H1 (cell line): ENCODE measurements around the gene ZMIZ1. TPM values are rescaled to one million over a fixed set of nuclear protein-coding genes. Genes with fewer than 3 reads are reported as not detected.

ENCODE experiments used
- CTCF ChIA-PET: fragments of 300-600 bp; sonication (Branson Sonifier 250); formaldehyde crosslinking; loops from one replicate; lab custom pipeline; 2021; ENCODE audit not compliant: partially characterized antibody; lab: Charles Lee
- POLR2A ChIA-PET: fragments of 300-600 bp; sonication (Branson Sonifier 250); formaldehyde crosslinking; loops from one replicate; lab custom pipeline; 2021; ENCODE audit warnings: inconsistent platforms; ENCODE audit not compliant: partially characterized antibody; lab: Charles Lee
- DNase-seq, 2 experiments: peaks; one replicate each; pipeline versions ENCODE4 v3.0.0 to v3.0.0-alpha.2; 2010 to 2022; ENCODE audit warnings: low spot score in 2 of 2, low read depth in 1 of 2, mixed read lengths in 1 of 2
- FAIRE-seq: peaks from 2 replicates; lab custom pipeline; 2011; peaks lifted over from hg19 to GRCh38; lab: Jason Lieb, UNC
- H2AFZ ChIP-seq: 2 replicates; pipeline ENCODE4 v1.8.1; 2012; ENCODE audit warnings: low read length, inconsistent platforms
- H2AK5ac ChIP-seq: 2 replicates; pipeline ENCODE4 v1.6.1; 2013; ENCODE audit warnings: low read depth, low read length
- H2BK120ac ChIP-seq: replicated peaks from 2 replicates; pipeline ENCODE3; 2013; ENCODE audit warnings: low read depth, low read length, inconsistent platforms
- H2BK12ac ChIP-seq: 2 replicates; pipeline ENCODE4 v1.6.1; 2013; ENCODE audit warnings: low read depth, low read length
- H2BK15ac ChIP-seq: 2 replicates; pipeline ENCODE4 v1.6.1; 2013; ENCODE audit warnings: low read length
- H2BK20ac ChIP-seq: 2 replicates; pipeline ENCODE4 v1.6.1; 2013; ENCODE audit warnings: low read length
- H2BK5ac ChIP-seq: 2 replicates; pipeline ENCODE4 v1.6.1; 2013; ENCODE audit warnings: low read depth, low read length
- H3K14ac ChIP-seq: 2 replicates; pipeline ENCODE4 v1.6.1; 2013; ENCODE audit warnings: inconsistent platforms; ENCODE audit not compliant: insufficient read length
- H3K18ac ChIP-seq: 2 replicates; pipeline ENCODE4 v1.6.1; 2013; ENCODE audit warnings: low read length; ENCODE audit errors: extremely low read depth
- H3K23ac ChIP-seq: 2 replicates; pipeline ENCODE4 v1.6.1; 2013; ENCODE audit warnings: inconsistent platforms; ENCODE audit not compliant: insufficient read length
- H3K23me2 ChIP-seq: 2 replicates; pipeline ENCODE4 v1.6.1; 2013; ENCODE audit warnings: low read depth, low read length
- H3K27ac ChIP-seq: 2 replicates; pipeline ENCODE4 v1.6.1; 2011; ENCODE audit warnings: low read depth, low read length, inconsistent platforms
- H3K27me3 ChIP-seq, 4 experiments: replicated peaks in 1 of 4; 1 replicate in 1 of 4; 2 replicates in 3 of 4; pipeline versions ENCODE4 v1.6.1 to v1.8.1; 2011 to 2013; ENCODE audit warnings: low read length in 3 of 4, mild to moderate bottlenecking in 3 of 4, inconsistent platforms in 2 of 4, mixed read lengths in 2 of 4, moderate library complexity in 1 of 4; ENCODE audit not compliant: control insufficient read depth in 3 of 4, insufficient read depth in 3 of 4; ENCODE audit errors: extremely low read depth in 1 of 4
- H3K36me3 ChIP-seq, 4 experiments: 2 replicates each; pipeline versions ENCODE4 v1.6.1 to v1.8.1; 2011 to 2013; ENCODE audit warnings: mild to moderate bottlenecking in 4 of 4, low read length in 3 of 4, moderate library complexity in 2 of 4, control low read depth in 1 of 4, inconsistent platforms in 1 of 4; ENCODE audit not compliant: insufficient read depth in 4 of 4, control insufficient read depth in 2 of 4
- H3K4ac ChIP-seq: replicated peaks from 2 replicates; pipeline ENCODE3; 2013; ENCODE audit warnings: low read length, low read depth, mixed read lengths, inconsistent platforms; ENCODE audit not compliant: insufficient read length
- H3K4me1 ChIP-seq, 4 experiments: replicated peaks in 1 of 4; 1 replicate in 1 of 4; 2 replicates in 3 of 4; pipeline versions ENCODE4 v1.6.1 to v1.8.1; 2011 to 2013; ENCODE audit warnings: low read length in 3 of 4, inconsistent platforms in 2 of 4, mixed read lengths in 1 of 4; ENCODE audit not compliant: insufficient read depth in 4 of 4, control insufficient read depth in 3 of 4
- H3K4me2 ChIP-seq, 2 experiments: 2 replicates each; pipeline versions ENCODE4 v1.6.1 to v1.8.1; 2011 to 2013; ENCODE audit warnings: low read depth in 2 of 2, low read length in 2 of 2, control low read depth in 1 of 2, inconsistent platforms in 1 of 2, mild to moderate bottlenecking in 1 of 2; ENCODE audit not compliant: insufficient read depth in 1 of 2
- H3K4me3 ChIP-seq, 4 experiments: fragments of 200-600, 300-600 bp in 1 of 4; sonication (generic), shearing (Covaris generic), sonication (Bioruptor Twin) in 1 of 4; 2 replicates each; pipeline versions ENCODE4 v1.5.1 to v1.8.1; 2011 to 2016; ENCODE audit warnings: low read length in 4 of 4, low read depth in 3 of 4, control low read depth in 2 of 4, inconsistent platforms in 2 of 4, mild to moderate bottlenecking in 2 of 4, mixed read lengths in 1 of 4, moderate library complexity in 1 of 4; ENCODE audit not compliant: insufficient read depth in 2 of 4; ENCODE audit errors: extremely low read depth in 1 of 4
- H3K56ac ChIP-seq: replicated peaks from 2 replicates; pipeline ENCODE3; 2013; ENCODE audit warnings: low read depth, mild to moderate bottlenecking, mixed read lengths, low read length, inconsistent platforms; ENCODE audit not compliant: insufficient read length
- H3K79me1 ChIP-seq: 2 replicates; pipeline ENCODE4 v1.6.1; 2013; ENCODE audit warnings: low read depth, low read length, control low read depth
- H3K79me2 ChIP-seq, 2 experiments: 2 replicates each; pipeline versions ENCODE4 v1.6.1 to v1.8.1; 2012 to 2013; ENCODE audit warnings: low read length in 2 of 2, mild to moderate bottlenecking in 2 of 2, inconsistent platforms in 1 of 2; ENCODE audit not compliant: insufficient read depth in 2 of 2, control insufficient read depth in 1 of 2
- H3K9ac ChIP-seq, 4 experiments: replicated peaks in 1 of 4; 1 replicate in 1 of 4; 2 replicates in 3 of 4; pipeline versions ENCODE4 v1.6.1 to v1.8.1; 2011 to 2013; ENCODE audit warnings: low read depth in 3 of 4, low read length in 3 of 4, control low read depth in 2 of 4, mild to moderate bottlenecking in 2 of 4, moderate library complexity in 2 of 4, inconsistent platforms in 1 of 4; ENCODE audit errors: extremely low read depth in 1 of 4
- H3K9me3 ChIP-seq, 2 experiments: 2 replicates each; pipeline versions ENCODE4 v1.6.1 to v1.8.1; 2012 to 2013; ENCODE audit warnings: mild to moderate bottlenecking in 2 of 2, moderate library complexity in 2 of 2, control low read depth in 1 of 2, inconsistent platforms in 1 of 2, low read depth in 1 of 2, low read length in 1 of 2, mixed read lengths in 1 of 2; ENCODE audit not compliant: insufficient read depth in 2 of 2
- H4K20me1 ChIP-seq, 2 experiments: replicated peaks in 1 of 2; 2 replicates each; pipeline versions ENCODE3 to v1.8.1; 2011 to 2013; ENCODE audit warnings: inconsistent platforms in 2 of 2, low read length in 2 of 2, mild to moderate bottlenecking in 1 of 2; ENCODE audit not compliant: insufficient read depth in 2 of 2, control insufficient read depth in 1 of 2
- H4K5ac ChIP-seq: 2 replicates; pipeline ENCODE4 v1.6.1; 2013; ENCODE audit warnings: low read length, low read depth, mixed read lengths, inconsistent platforms; ENCODE audit not compliant: insufficient read length
- H4K8ac ChIP-seq: 2 replicates; pipeline ENCODE4 v1.8.0; 2013; ENCODE audit warnings: mild to moderate bottlenecking, moderate library complexity, low read length, inconsistent platforms; ENCODE audit not compliant: insufficient read depth; ENCODE audit errors: extremely low read depth
- H4K91ac ChIP-seq: replicated peaks from 2 replicates; pipeline ENCODE3; 2013; ENCODE audit warnings: low read length, mixed read lengths, inconsistent platforms; ENCODE audit not compliant: insufficient read length
- CBX5 ChIP-seq: fragments of 300-800, 300-1000 bp; sonication (generic); IDR thresholded peaks from 2 replicates; pipeline ENCODE4 v1.7.1; 2016; ENCODE audit warnings: antibody characterized with exemption, low read length, low read depth
- NANOG ChIP-seq: IDR thresholded peaks from 2 replicates; pipeline ENCODE4 v1.6.1; 2011; ENCODE audit warnings: low read length, low read depth, mild to moderate bottlenecking, inconsistent platforms; ENCODE audit not compliant: insufficient read depth, poor library complexity, severe bottlenecking
- POLR2A ChIP-seq, 2 experiments: IDR thresholded peaks; 1 replicate in 1 of 2; 2 replicates in 1 of 2; pipeline ENCODE4 v1.6.1; 2011; ENCODE audit warnings: low read depth in 2 of 2, low read length in 2 of 2, mild to moderate bottlenecking in 2 of 2; ENCODE audit errors: control extremely low read depth in 1 of 2
- RBBP5 ChIP-seq: IDR thresholded peaks from 2 replicates; pipeline ENCODE4 v1.7.1; 2012; ENCODE audit warnings: low read depth, mild to moderate bottlenecking, inconsistent platforms, low read length, moderate library complexity, borderline replicate concordance
- SP4 ChIP-seq: IDR thresholded peaks from 2 replicates; pipeline ENCODE4 v1.6.1; 2012; ENCODE audit warnings: low read length, inconsistent platforms
- WGBS, 2 experiments: shearing (Covaris generic) in 1 of 2; methylation state at CpG; one replicate each; pipeline versions ENCODE4 v1.1.6 to v1.1.7; 2013 to 2015; ENCODE audit warnings: low lambda C conversion rate in 2 of 2, mixed read lengths in 2 of 2, inconsistent platforms in 1 of 2, low coverage in 1 of 2, missing lambda C conversion rate in 1 of 2; ENCODE audit not compliant: insufficient replicate concordance in 2 of 2, insufficient coverage in 1 of 2, insufficient read length in 1 of 2; ENCODE audit errors: extremely low coverage in 1 of 2, missing lambda C conversion rate in 1 of 2; 5-methylcytosine and 5-hydroxymethylcytosine counted together
- polyA plus RNA-seq, 7 experiments: library from polyadenylated mRNA; depleted of rRNA in 3 of 7; stranded (reverse) in 5 of 7; unstranded in 2 of 7; fragments of >200 nt in 5 of 7; fragments of 200-250 nt in 2 of 7; gene quantifications; 1 replicate in 5 of 7; 2 replicates in 1 of 7; 4 replicates in 1 of 7; pipeline versions ENCODE4 v1.2.1 to v1.2.3, GENCODE V29; 2011 to 2013; ENCODE audit warnings: missing spikeins in 2 of 7, mixed read lengths in 2 of 7
- total RNA-seq: library from RNA; stranded (reverse); fragmentation: NEBNext Ultra II Directional; extraction: Animal tissue kit (Norgen Biotek cat#: 25700); gene quantifications from 2 replicates; pipeline ENCODE4 v1.2.1, GENCODE V29; 2021

The ZMIZ1 gene
- total and polyA plus RNA-seq, 2 of the 8 experiments (the other 6 are each of a cell fraction or from before 2014, with no cell fraction given): 8.1 to 28.0 TPM

DNA sequence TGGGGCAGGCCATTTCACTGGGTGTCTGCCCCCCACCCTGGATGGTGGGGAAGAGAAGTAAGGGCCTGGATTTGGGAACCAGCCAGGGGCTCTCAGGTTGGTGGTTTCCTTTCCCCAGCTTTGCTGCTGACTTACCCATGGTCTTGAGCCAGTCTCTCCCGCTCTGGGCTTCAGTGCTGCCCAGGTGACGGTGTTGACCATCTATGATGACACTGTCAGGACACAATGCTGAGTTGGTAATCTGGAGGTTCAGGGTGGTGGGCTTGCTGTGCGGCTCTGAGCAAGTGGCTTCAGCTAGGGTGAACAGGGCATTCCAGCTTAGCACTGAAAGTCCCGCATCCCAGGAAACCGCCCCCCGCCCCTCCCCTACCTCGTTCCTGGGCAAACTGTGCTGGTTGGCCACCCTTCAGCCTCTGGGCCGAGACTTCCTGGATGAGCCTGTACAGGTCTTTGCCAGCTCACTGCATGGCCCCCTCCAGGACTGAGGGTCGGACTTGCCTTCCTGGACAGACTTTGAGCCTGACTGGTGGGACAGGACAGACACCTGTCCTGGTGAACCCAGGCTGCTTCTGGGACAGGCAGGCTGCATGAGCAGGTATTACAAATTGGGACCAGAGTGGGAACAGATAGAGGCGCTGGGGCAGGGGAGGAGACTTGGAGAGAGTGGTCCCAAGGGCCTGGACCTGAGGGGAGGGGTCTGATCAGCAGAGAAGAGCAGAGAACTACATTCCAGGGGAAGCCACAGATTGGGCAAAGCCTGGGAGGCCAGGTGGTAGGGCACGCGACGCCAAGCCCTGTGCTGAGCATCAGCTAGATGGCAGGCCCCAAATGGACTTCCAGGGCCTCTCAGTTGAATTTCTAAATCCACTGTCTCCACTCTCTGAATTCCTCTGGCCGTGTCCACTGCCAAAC is 19.9 kb upstream of the ZMIZ1 start:
- H3K9me3 ChIP-seq: no peaks in the 10 kb centered on the region
- FAIRE-seq (no peak), DNase-seq (no peak)
- no peak overlapping the region for H3K27ac ChIP-seq
- H3K9ac ChIP-seq: no peak overlapping the region
- H3K56ac ChIP-seq: no peak overlapping the region
- H2BK15ac ChIP-seq: no peak overlapping the region
- no peak overlapping the region for H2BK20ac ChIP-seq
- H3K4me3 ChIP-seq: no peak overlapping the region
- no peak overlapping the region for H3K18ac ChIP-seq
- ChIA-PET POLR2A (interaction anchor here (0.6 to 1.3 kb wide), 2 partner anchors 74 to 1004 kb away, joined by 3 to 4 read pairs; no protein-coding TSS in a partner anchor), CTCF (interaction anchor here (1.2 to 3.0 kb wide), 5 partner anchors 15 to 147 kb away, joined by 3 to 10 read pairs (median 4); no protein-coding TSS in a partner anchor)
- peak overlapping the region; percentile 79 for H4K91ac ChIP-seq
- H3K4me2 ChIP-seq: no peak overlapping the region
- H3K23me2 ChIP-seq: no peaks in the 10 kb centered on the region
- no peak overlapping the region for H3K14ac ChIP-seq
- H2BK120ac ChIP-seq: no peak overlapping the region
- H3K36me3 ChIP-seq: no peaks in the 10 kb centered on the region
- no peak for TF ChIP-seq NANOG
- TF ChIP-seq RBBP5: no peak
- no peak for TF ChIP-seq CBX5
- no peak for TF ChIP-seq POLR2A (IDR thresholded peaks at IDR 0.05; ENCODE audit: control extremely low read depth in 1 of 2, low read depth in 2 of 2, low read length in 2 of 2)
- TF ChIP-seq SP4: no peak
- H4K5ac ChIP-seq: no peak overlapping the region
- no peaks in the 10 kb centered on the region; a peak in 2 of 7 replicates for H3K27me3 ChIP-seq
- no peak overlapping the region for H2BK5ac ChIP-seq
- 86% methylated on average over 14 of the region's 14 CpGs; no CpG with 5 or more reads in 1 of the 2 experiments for WGBS, 2 experiments
- no peak overlapping the region for H2AFZ ChIP-seq
- H2BK12ac ChIP-seq: no peak overlapping the region
- H4K8ac ChIP-seq: no peak overlapping the region; the same call in 1 of the 2 replicates
- H3K79me2 ChIP-seq: no peaks in the 10 kb centered on the region
- H3K4ac ChIP-seq: no peak overlapping the region
- peaks cover 0 to 3% of the 10 kb centered on the region in 2 experiments for H4K20me1 ChIP-seq
- H3K23ac ChIP-seq: no peak overlapping the region
- H3K4me1 ChIP-seq: peaks cover 3 to 19% (median 13%) of the 10 kb centered on the region in 4 experiments
- no peaks in the 10 kb centered on the region for H3K79me1 ChIP-seq
- no peak overlapping the region for H2AK5ac ChIP-seq
